ENCODE data around the gene FBLIM1.

- TF ChIP-seq CTCF (IDR thresholded peaks at IDR 0.05 in 2 of 3, conservative IDR thresholded peaks at IDR 0.05 in 1 of 3; ENCODE audit: borderline replicate concordance in 1 of 3, insufficient read depth in 1 of 3, low read depth in 2 of 3, low read length in 2 of 3): no peak
- no peak for TF ChIP-seq POLR2AphosphoS5 (IDR thresholded peaks at IDR 0.05; ENCODE audit: low read depth, low read length)
- no peak for TF ChIP-seq POLR2A (IDR thresholded peaks at IDR 0.05; ENCODE audit: borderline replicate concordance, extremely low read depth, insufficient read depth, insufficient read length)
- TF ChIP-seq ZBTB33 (IDR thresholded peaks at IDR 0.05; ENCODE audit: extremely low read depth, insufficient replicate concordance, low read length): no peak
- no peak for TF ChIP-seq CEBPB (IDR thresholded peaks at IDR 0.05; ENCODE audit: low read depth)
- no peak for TF ChIP-seq ATF3 (IDR thresholded peaks at IDR 0.05)
Observed at GRCh38 chr1:15727424-15727823, 31.2 kb upstream of the FBLIM1 start.

Measured in HCT116 (cell line).